Measurements from ENCODE around the gene CHGA. TPM values are rescaled to one million over a fixed set of nuclear protein-coding genes. Genes with fewer than 3 reads are reported as not detected.

CHGA gene
- total RNA-seq, 4 donors from 2014 or later = 0.55 TPM; not detected in 3

GRCh38 chr14:92938890-92939671 lies 16.1 kb downstream of the CHGA start:
- DNase-seq (ENCODE audit: low spot score in 2 of 2) = no peak
- peaks cover 13% of the 10 kb centered on the region for H3K4me1 ChIP-seq
- no peak overlapping the region for H3K4me3 ChIP-seq
- no peaks in the 10 kb centered on the region for H3K9me3 ChIP-seq
- no peaks in the 10 kb centered on the region for H3K27me3 ChIP-seq
- H3K27ac ChIP-seq = no peak overlapping the region
- WGBS = 78% methylated on average over 12 of the region's 27 CpGs
- peaks cover 25% of the 10 kb centered on the region for H3K36me3 ChIP-seq
- no peak for TF ChIP-seq POLR2A (IDR thresholded peaks at IDR 0.05)
- TF ChIP-seq POLR2AphosphoS5 (IDR thresholded peaks at IDR 0.05) = no peak
- TF ChIP-seq CTCF (IDR thresholded peaks at IDR 0.05) = no peak
- TF ChIP-seq EP300 (IDR thresholded peaks at IDR 0.05) = no peak

GRCh38 chr14:92939699-92940098 lies 16.7 kb downstream of the CHGA start:
- Histone ChIP-seq H3K4me3 (no peak overlapping the region), H3K27ac (no peak overlapping the region), H3K36me3 (peaks cover 31% of the 10 kb centered on the region), H3K9me3 (no peaks in the 10 kb centered on the region), H3K27me3 (no peaks in the 10 kb centered on the region), H3K4me1 (peaks cover 13% of the 10 kb centered on the region)
- no peak for DNase-seq (ENCODE audit: low spot score in 2 of 2)
- TF ChIP-seq CTCF (IDR thresholded peaks at IDR 0.05) (no peak), EP300 (IDR thresholded peaks at IDR 0.05) (no peak), POLR2A (IDR thresholded peaks at IDR 0.05) (no peak), POLR2AphosphoS5 (IDR thresholded peaks at IDR 0.05) (no peak)
- WGBS = 59% methylated on average over 12 of the region's 12 CpGs

GRCh38 chr14:92940543-92940942 lies 17.6 kb downstream of the CHGA start:
- H3K9me3 ChIP-seq = no peaks in the 10 kb centered on the region
- WGBS = 81% methylated on average over 11 of the region's 11 CpGs
- H3K4me3 ChIP-seq = no peak overlapping the region
- TF ChIP-seq CTCF (IDR thresholded peaks at IDR 0.05) (no peak), EP300 (IDR thresholded peaks at IDR 0.05) (no peak), POLR2AphosphoS5 (IDR thresholded peaks at IDR 0.05) (no peak), POLR2A (IDR thresholded peaks at IDR 0.05) (no peak)
- DNase-seq (ENCODE audit: low spot score in 2 of 2) = no peak
- H3K27me3 ChIP-seq = no peaks in the 10 kb centered on the region
- peaks cover 13% of the 10 kb centered on the region for H3K4me1 ChIP-seq
- peaks cover 39% of the 10 kb centered on the region for H3K36me3 ChIP-seq
- no peak overlapping the region for H3K27ac ChIP-seq

- Histone ChIP-seq H3K9me3 (no peaks in the 10 kb centered on the region), H3K27ac (no peak overlapping the region), H3K4me3 (no peak overlapping the region), H3K4me1 (peaks cover 16% of the 10 kb centered on the region), H3K27me3 (no peaks in the 10 kb centered on the region), H3K36me3 (peaks cover 46% of the 10 kb centered on the region)
- WGBS = 94% methylated on average over 13 of the region's 30 CpGs
- no peak for DNase-seq (ENCODE audit: low spot score in 2 of 2)
- TF ChIP-seq POLR2A (IDR thresholded peaks at IDR 0.05) (no peak), EP300 (IDR thresholded peaks at IDR 0.05) (no peak), POLR2AphosphoS5 (IDR thresholded peaks at IDR 0.05) (no peak), CTCF (IDR thresholded peaks at IDR 0.05) (no peak)
Measured at GRCh38 chr14:92941531-92941930, 18.6 kb downstream of the CHGA start.

- Histone ChIP-seq H3K9me3 (no peaks in the 10 kb centered on the region), H3K4me1 (peaks cover 17% of the 10 kb centered on the region), H3K27ac (no peak overlapping the region), H3K4me3 (no peak overlapping the region), H3K36me3 (peaks cover 46% of the 10 kb centered on the region), H3K27me3 (no peaks in the 10 kb centered on the region)
- 88% methylated on average over 5 of the region's 5 CpGs for WGBS
- no peak for TF ChIP-seq POLR2AphosphoS5 (IDR thresholded peaks at IDR 0.05)
- TF ChIP-seq EP300 (IDR thresholded peaks at IDR 0.05) = no peak
- no peak for TF ChIP-seq POLR2A (IDR thresholded peaks at IDR 0.05)
- TF ChIP-seq CTCF (IDR thresholded peaks at IDR 0.05) = no peak
- no peak for DNase-seq (ENCODE audit: low spot score in 2 of 2)
Measured at GRCh38 chr14:92942136-92942535, 19.2 kb downstream of the CHGA start.
